HepG2 (cell line): Measurements from ENCODE around the gene THPO. TPM values are rescaled to one million over a fixed set of nuclear protein-coding genes. Genes with fewer than 3 reads are reported as not detected.

Source experiments
- ATAD3A ChIP-seq: sonication (generic); formaldehyde crosslinking; IDR thresholded peaks from 2 replicates; pipeline ENCODE4 v1.4.0; 2020; ENCODE audit warnings: missing genetic modification reagents
- CEBPG ChIP-seq: IDR thresholded peaks from 2 replicates; pipeline ENCODE4 v1.6.1; 2016
- DR1 ChIP-seq: sonication (generic); formaldehyde crosslinking; IDR thresholded peaks from 2 replicates; pipeline ENCODE4 v1.8.0; 2021; ENCODE audit warnings: mild to moderate bottlenecking, missing genetic modification reagents, inconsistent platforms
- GATA4 ChIP-seq: sonication (generic); IDR thresholded peaks from 2 replicates; pipeline ENCODE4 v1.6.1; 2016; ENCODE audit warnings: antibody characterized with exemption, low read depth, borderline replicate concordance
- HNF1A ChIP-seq, 2 experiments: sonication (generic) in 1 of 2; formaldehyde crosslinking in 1 of 2; IDR thresholded peaks; 2 replicates each; pipeline versions ENCODE4 v1.4.0 to v1.6.1; 2016 to 2020; ENCODE audit warnings: borderline replicate concordance in 1 of 2, low read depth in 1 of 2, mild to moderate bottlenecking in 1 of 2, missing genetic modification reagents in 1 of 2
- HOXD1 ChIP-seq: sonication (generic); formaldehyde crosslinking; IDR thresholded peaks from 2 replicates; pipeline ENCODE4 v1.5.0; 2020; ENCODE audit warnings: missing genetic modification reagents
- MAX ChIP-seq: IDR thresholded peaks from 2 replicates; pipeline ENCODE4 v1.6.1; 2012; ENCODE audit warnings: inconsistent platforms
- MED8 ChIP-seq: sonication (generic); formaldehyde crosslinking; IDR thresholded peaks from 2 replicates; pipeline ENCODE4 v1.8.1; 2023; ENCODE audit warnings: mild to moderate bottlenecking, missing genetic modification reagents; ENCODE audit not compliant: insufficient replicate concordance
- MYPOP ChIP-seq: sonication (generic); formaldehyde crosslinking; IDR thresholded peaks from 2 replicates; pipeline ENCODE4 v1.8.1; 2023; ENCODE audit warnings: mild to moderate bottlenecking, moderate library complexity, missing genetic modification reagents
- NR2F6 ChIP-seq, 2 experiments: IDR thresholded peaks; 2 replicates each; pipeline ENCODE4 v1.6.1; 2016; ENCODE audit warnings: antibody characterized with exemption in 1 of 2, mild to moderate bottlenecking in 1 of 2
- PHF5A ChIP-seq: IDR thresholded peaks from one replicate; pipeline ENCODE4 v1.6.1; 2018; ENCODE audit warnings: low read depth, missing genetic modification reagents; ENCODE audit not compliant: unreplicated experiment
- RXRA ChIP-seq: sonication (generic); formaldehyde crosslinking; IDR thresholded peaks from 2 replicates; pipeline ENCODE4 v1.5.1; 2020; ENCODE audit warnings: missing genetic modification reagents
- RXRB ChIP-seq: IDR thresholded peaks from 2 replicates; pipeline ENCODE4 v1.6.1; 2016; ENCODE audit warnings: borderline replicate concordance, missing genetic modification reagents, missing compliant biosample characterization
- SIX4 ChIP-seq: sonication (generic); formaldehyde crosslinking; IDR thresholded peaks from 2 replicates; pipeline ENCODE4 v1.4.0; 2020; ENCODE audit warnings: missing genetic modification reagents
- TAF1 ChIP-seq: sonication (generic); formaldehyde crosslinking; IDR thresholded peaks from 2 replicates; pipeline ENCODE4 v1.4.0; 2020; ENCODE audit warnings: missing genetic modification reagents
- ZNF101 ChIP-seq: sonication (generic); formaldehyde crosslinking; IDR thresholded peaks from 2 replicates; pipeline ENCODE4 v1.4.0; 2020; ENCODE audit warnings: mild to moderate bottlenecking, low read depth, missing genetic modification reagents, borderline replicate concordance
- ZNF414 ChIP-seq: sonication (generic); formaldehyde crosslinking; IDR thresholded peaks from 2 replicates; pipeline ENCODE4 v1.5.0; 2020; ENCODE audit warnings: missing genetic modification reagents
- ZNF782 ChIP-seq: sonication (generic); formaldehyde crosslinking; IDR thresholded peaks from 2 replicates; pipeline ENCODE4 v1.4.0; 2020; ENCODE audit warnings: missing genetic modification reagents, mild to moderate bottlenecking, borderline replicate concordance
- ZNF878 ChIP-seq: sonication (generic); formaldehyde crosslinking; IDR thresholded peaks from 2 replicates; pipeline ENCODE4 v1.8.1; 2023; ENCODE audit warnings: mild to moderate bottlenecking, missing genetic modification reagents, moderate library complexity
- ZSCAN21 ChIP-seq: sonication (generic); formaldehyde crosslinking; IDR thresholded peaks from 2 replicates; pipeline ENCODE4 v1.8.0; 2022; ENCODE audit warnings: mild to moderate bottlenecking, missing genetic modification reagents, moderate library complexity, borderline replicate concordance
- polyA plus RNA-seq, 8 experiments: library from polyadenylated mRNA; depleted of rRNA in 3 of 8; stranded (reverse) in 7 of 8; unstranded in 1 of 8; fragments of >200 nt; fragmentation: Illumina TruSeq in 4 of 8; extraction: Trizol in 4 of 8; gene quantifications; 2 replicates each; pipeline versions ENCODE4 v1.2.1 to v1.2.3, GENCODE V29; 2011 to 2016; ENCODE audit warnings: low read depth in 4 of 8, missing spikeins in 1 of 8, mixed read lengths in 1 of 8; ENCODE audit not compliant: insufficient read depth in 1 of 8
- total RNA-seq, 5 experiments: library from RNA; depleted of rRNA; stranded (reverse); fragments of >200 nt; fragmentation: Illumina TruSeq; extraction: Trizol; gene quantifications; 2 replicates each; pipeline ENCODE4 v1.2.3, GENCODE V29; 2016; ENCODE audit warnings: low read depth in 1 of 5

Gene THPO
- total and polyA plus RNA-seq, 2 of the 13 experiments (the other 11 are each of a cell fraction or from before 2014, with no cell fraction given) = 2.8 to 4.8 TPM

- TF ChIP-seq ZSCAN21 (CRISPR knock-in tag) (peak; percentile 65; the same call in 1 of the 2 replicates), ATAD3A (no peak), DR1 (CRISPR knock-in tag) (peak; percentile 76; the same call in 1 of the 2 replicates), HNF1A (IDR thresholded peaks at IDR 0.05; ENCODE audit: low read depth) (0 out of 2 replicates have a peak, but pooled peaks have one; percentile 28), HNF1A (CRISPR knock-in tag; IDR thresholded peaks at IDR 0.05; ENCODE audit: borderline replicate concordance) (no peak), ZNF782 (CRISPR knock-in tag) (peak; percentile 90), RXRA (CRISPR knock-in tag) (peak; percentile 91), MAX (peak; percentile 95), NR2F6 (IDR thresholded peaks at IDR 0.05) (peak; percentile 61), NR2F6 (CRISPR knock-in tag; IDR thresholded peaks at IDR 0.05) (peak; percentile 58), ZNF101 (no peak), PHF5A (CRISPR knock-in tag) (no peak), SIX4 (CRISPR knock-in tag) (no peak), ZNF878 (0 out of 2 replicates have a peak, but pooled peaks have one; percentile 41), MED8 (CRISPR knock-in tag) (no peak), RXRB (CRISPR knock-in tag) (peak; percentile 51), MYPOP (CRISPR knock-in tag) (peak; percentile 75; the same call in 1 of the 2 replicates), ZNF414 (CRISPR knock-in tag) (0 out of 2 replicates have a peak, but pooled peaks have one; percentile 60), GATA4 (0 out of 2 replicates have a peak, but pooled peaks have one; percentile 59), CEBPG (CRISPR knock-in tag) (0 out of 2 replicates have a peak, but pooled peaks have one; percentile 6), TAF1 (CRISPR knock-in tag) (peak; percentile 84), HOXD1 (CRISPR knock-in tag) (0 out of 2 replicates have a peak, but pooled peaks have one; percentile 19)
Observed at GRCh38 chr3:184377882-184378445, at the start of gene THPO (continued).
